GM19351 (cell line): ENCODE data around the gene HORMAD2.
A peak's percentile ranks its signal among the peaks of the same experiment; 100 is the strongest.
"Not testable (repeated sequence)": the region's sequence is repeated elsewhere in the genome, so short reads cannot be mapped to it uniquely, and the experiment has no call there.

Source experiments
- ATAC-seq: cut with Tn5 transposase; IDR thresholded peaks from one replicate; pipeline ENCODE4 v1.9.1; 2021; ENCODE audit warnings: mild to moderate bottlenecking, moderate library complexity; ENCODE audit not compliant: unreplicated experiment

Gene HORMAD2

GRCh38 chr22:30187529-30188407, 107.5 kb downstream of the HORMAD2 start:
- ATAC-seq: no peak

GRCh38 chr22:30188911-30189310, 108.6 kb downstream of the HORMAD2 start:
- ATAC-seq: no peak

GRCh38 chr22:30190574-30190973, 110.3 kb downstream of the HORMAD2 start:
- ATAC-seq: no peak

GRCh38 chr22:30191040-30191701, 110.9 kb downstream of the HORMAD2 start:
- no peak for ATAC-seq

GRCh38 chr22:30192427-30192826, 112.2 kb downstream of the HORMAD2 start:
- ATAC-seq: no peak

GRCh38 chr22:30193031-30193775, 112.9 kb downstream of the HORMAD2 start:
- ATAC-seq: no peak

GRCh38 chr22:30195245-30196140, 115.2 kb downstream of the HORMAD2 start:
- ATAC-seq: no peak

- ATAC-seq: peak; percentile 35
These were observed 116.0 kb downstream of the HORMAD2 start for GRCh38 chr22:30196141-30196879.

GRCh38 chr22:30196880-30197336, 116.6 kb downstream of the HORMAD2 start:
- ATAC-seq: no peak

- no peak for ATAC-seq
These were observed 117.1 kb downstream of the HORMAD2 start for GRCh38 chr22:30197389-30197788.

- no peak for ATAC-seq
These were observed 118.0 kb downstream of the HORMAD2 start for GRCh38 chr22:30198152-30198825.

GRCh38 chr22:30198921-30199320, 118.7 kb downstream of the HORMAD2 start:
- ATAC-seq: no peak

GRCh38 chr22:30200905-30201304, 120.6 kb downstream of the HORMAD2 start:
- not testable (repeated sequence) for ATAC-seq

- ATAC-seq: no peak
These were observed 121.7 kb downstream of the HORMAD2 start for GRCh38 chr22:30201945-30202344.

GRCh38 chr22:30202531-30203006, 122.3 kb downstream of the HORMAD2 start:
- ATAC-seq: no peak

GRCh38 chr22:30204015-30204741, 123.9 kb downstream of the HORMAD2 start:
- no peak for ATAC-seq

GRCh38 chr22:30204742-30205111, 124.5 kb downstream of the HORMAD2 start:
- ATAC-seq: no peak
